GM12864 (cell line): Measurements from ENCODE around the gene PRUNE1.

Experiments used
- DNase-seq: peaks from one replicate; pipeline ENCODE4 v3.0.0-alpha.2; 2011; ENCODE audit warnings: low read depth
- H3K4me3 ChIP-seq: 2 replicates; pipeline ENCODE4 v1.5.1; 2011; ENCODE audit warnings: mild to moderate bottlenecking, low read depth, low read length, control low read depth
- CTCF ChIP-seq: IDR thresholded peaks from 2 replicates; pipeline ENCODE4 v1.5.1; 2011; ENCODE audit warnings: low read depth, mild to moderate bottlenecking, moderate library complexity, low read length, control low read depth, inconsistent platforms; ENCODE audit errors: missing control alignments

PRUNE1 gene

DNA sequence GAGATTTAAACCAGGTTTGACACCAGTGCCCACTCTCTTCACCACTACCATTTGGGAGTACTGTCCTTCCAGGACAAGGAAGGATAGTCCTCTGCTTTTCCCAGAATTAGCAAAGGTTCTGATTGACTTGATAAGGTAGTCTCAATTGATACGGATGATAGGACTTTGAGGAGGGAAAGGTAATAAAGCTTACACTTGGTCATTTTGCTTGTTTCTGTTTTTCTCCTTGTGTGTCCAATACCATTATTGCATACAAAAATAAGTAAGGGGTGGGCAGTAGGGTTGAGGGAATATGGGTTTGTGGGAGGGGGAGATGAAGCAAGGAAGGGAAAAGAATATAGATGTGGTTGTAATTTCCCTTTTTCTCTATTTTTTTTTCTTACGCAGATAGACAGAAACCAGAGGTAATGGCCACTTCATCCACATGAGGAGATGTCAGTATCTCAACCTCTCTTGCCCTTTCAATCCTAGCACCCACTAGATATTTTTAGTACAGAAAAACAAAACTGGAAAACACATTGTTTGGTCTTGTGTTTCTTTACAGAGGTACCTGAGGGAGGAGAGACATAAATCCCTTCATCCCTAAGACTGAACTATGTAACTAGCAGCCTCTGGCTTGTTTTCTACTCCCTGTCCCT is 41.9 kb downstream of the PRUNE1 start:
- no peak for TF ChIP-seq CTCF
- H3K4me3 ChIP-seq, result no peak overlapping the region
- DNase-seq, result no peak

- no peak for DNase-seq
- TF ChIP-seq CTCF, result no peak
Observed at GRCh38 chr1:151051356-151052009, 43.2 kb downstream of the PRUNE1 start.

DNA sequence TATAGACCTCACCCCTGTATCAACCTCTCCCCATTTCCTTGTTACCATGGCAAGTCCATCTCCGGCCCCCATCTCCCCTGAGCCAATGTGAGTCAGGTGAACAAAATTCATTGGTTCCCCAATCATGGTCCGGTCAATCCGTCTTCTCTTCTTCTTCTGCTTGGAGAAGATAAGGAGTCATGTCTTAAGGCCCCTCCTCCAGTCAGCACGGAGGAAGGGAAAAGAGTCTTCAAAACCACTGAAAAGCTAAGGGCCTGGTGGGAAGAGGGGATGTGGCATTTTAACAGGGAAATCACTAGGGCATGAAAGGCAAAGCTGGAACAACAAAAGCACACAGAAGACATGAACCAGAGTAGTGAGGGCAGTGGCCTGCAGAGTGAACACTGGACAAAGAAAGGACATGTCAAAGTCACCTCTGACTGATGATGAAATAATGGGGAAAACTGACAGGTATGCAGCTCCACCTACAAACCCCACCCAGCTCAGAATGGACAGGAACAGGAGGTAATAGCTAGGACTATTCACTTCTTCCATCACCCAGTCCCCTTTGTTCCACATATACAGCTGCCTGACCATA is 46.8 kb downstream of the PRUNE1 start:
- no peak for DNase-seq
- no peak for TF ChIP-seq CTCF
- no peak overlapping the region for H3K4me3 ChIP-seq

More at GRCh38 chr1:151051356-151052009, 43.2 kb downstream of the PRUNE1 start:
- H3K4me3 ChIP-seq, result no peak overlapping the region

GRCh38 chr1:151055581-151055980 is 47.3 kb downstream of the PRUNE1 start:
- no peak overlapping the region for H3K4me3 ChIP-seq
- TF ChIP-seq CTCF, result no peak
- no peak for DNase-seq

DNA sequence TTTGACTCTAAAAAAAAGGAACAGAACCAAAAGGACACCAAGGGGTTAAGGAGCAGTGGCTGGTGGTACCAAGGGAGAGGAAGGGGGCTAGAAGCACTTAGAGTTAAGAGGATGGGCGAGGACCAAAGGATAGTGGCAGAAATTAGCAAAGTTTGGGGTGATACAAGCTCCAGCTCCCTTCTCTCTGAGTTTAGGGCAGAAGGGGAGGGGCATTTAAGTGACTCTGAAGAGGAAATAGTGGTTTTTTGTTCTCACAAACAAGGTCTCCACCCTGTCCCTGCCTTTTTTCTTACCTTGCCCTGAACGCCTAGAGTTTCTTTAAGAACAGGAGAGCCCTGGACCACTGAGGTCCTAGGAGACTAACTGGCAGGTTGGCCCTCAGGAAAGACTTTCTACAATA is 47.9 kb downstream of the PRUNE1 start:
- no peak for DNase-seq
- no peak for TF ChIP-seq CTCF
- H3K4me3 ChIP-seq, result peak overlapping the region; percentile 80; the same call in 1 of the 2 replicates

DNA sequence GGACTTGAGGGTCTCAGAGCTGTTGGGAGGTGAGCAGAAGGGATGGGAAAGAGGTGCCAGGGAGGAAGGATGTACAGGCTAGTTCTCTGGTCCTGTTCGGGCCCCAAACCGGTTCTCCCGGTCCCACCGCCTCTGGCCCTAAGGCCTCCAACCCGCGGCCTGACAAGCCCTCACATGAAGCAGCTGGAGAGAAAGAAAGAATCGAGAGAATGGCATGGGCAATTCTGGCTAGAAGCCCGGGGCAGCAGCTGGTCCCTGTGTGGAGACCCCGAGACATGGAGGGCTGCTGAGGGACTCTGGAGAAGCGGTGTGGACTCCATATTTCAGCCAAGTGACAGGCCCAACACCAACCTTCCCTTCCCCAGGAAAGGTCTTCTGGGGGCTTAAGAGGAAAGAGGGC is 50.4 kb downstream of the PRUNE1 start:
- no peak for DNase-seq
- TF ChIP-seq CTCF, result no peak

More for the DNA sequence above, 50.4 kb downstream of the PRUNE1 start:
- H3K4me3 ChIP-seq, result peak overlapping the region; percentile 80
